ENCODE results near the gene RPS25.
"Not testable (repeated sequence)": the region's sequence is repeated elsewhere in the genome, so short reads cannot be mapped to it uniquely, and the experiment has no call there.

Gene RPS25

GRCh38 chr11:118988280-118988679 is 29.9 kb downstream of the RPS25 start:
- no peak overlapping the region for H3K4me2 ChIP-seq (ENCODE audit: low read depth, low read length, poor library complexity, severe bottlenecking)

GRCh38 chr11:118984825-118985224 is 33.3 kb downstream of the RPS25 start:
- H3K9me2 ChIP-seq (replicated peaks; ENCODE audit: insufficient read depth, low read length): no peaks in the 10 kb centered on the region
- H3F3A ChIP-seq (ENCODE audit: insufficient read depth): no peaks in the 10 kb centered on the region
- H3K4me2 ChIP-seq (ENCODE audit: low read depth, low read length, poor library complexity, severe bottlenecking): no peak overlapping the region
- H3K36me3 ChIP-seq (ENCODE audit: low read length): no peaks in the 10 kb centered on the region
- no peak overlapping the region for H3K27ac ChIP-seq (ENCODE audit: low read depth, low read length)
- TF ChIP-seq CTCF (IDR thresholded peaks at IDR 0.05; ENCODE audit: insufficient read depth, low read length, poor library complexity, severe bottlenecking) (no peak), EZH2phosphoT487 (conservative IDR thresholded peaks at IDR 0.05; ENCODE audit: low read length) (no peak)
- H3K4me3 ChIP-seq (ENCODE audit: insufficient read depth, low read length, poor library complexity, severe bottlenecking): no peak overlapping the region
- no peaks in the 10 kb centered on the region for H3K79me2 ChIP-seq (ENCODE audit: insufficient read depth, low read length)
- no peaks in the 10 kb centered on the region for H3K27me3 ChIP-seq (ENCODE audit: low read length)
- no peaks in the 10 kb centered on the region for H4K20me1 ChIP-seq (ENCODE audit: low read depth, low read length)
- H3K9ac ChIP-seq (ENCODE audit: low read length): no peak overlapping the region
- H2AFZ ChIP-seq (ENCODE audit: low read depth, low read length, severe bottlenecking): no peak overlapping the region
- no peaks in the 10 kb centered on the region for H3K9me3 ChIP-seq (ENCODE audit: insufficient read depth, low read length)

More at GRCh38 chr11:118988280-118988679, 29.9 kb downstream of the RPS25 start:
- Histone ChIP-seq H4K20me1 (ENCODE audit: low read depth, low read length) (no peaks in the 10 kb centered on the region), H3K4me3 (ENCODE audit: insufficient read depth, low read length, poor library complexity, severe bottlenecking) (no peak overlapping the region), H3K9ac (ENCODE audit: low read length) (no peak overlapping the region), H3K27me3 (ENCODE audit: low read length) (no peaks in the 10 kb centered on the region), H3K79me2 (ENCODE audit: insufficient read depth, low read length) (no peaks in the 10 kb centered on the region), H2AFZ (ENCODE audit: low read depth, low read length, severe bottlenecking) (no peak overlapping the region), H3F3A (ENCODE audit: insufficient read depth) (0 out of 2 replicates have a peak, but pooled peaks cover 4% of the 10 kb centered on the region), H3K27ac (ENCODE audit: low read depth, low read length) (no peak overlapping the region), H3K36me3 (ENCODE audit: low read length) (no peaks in the 10 kb centered on the region), H3K9me3 (ENCODE audit: insufficient read depth, low read length) (no peaks in the 10 kb centered on the region), H3K9me2 (replicated peaks; ENCODE audit: insufficient read depth, low read length) (no peaks in the 10 kb centered on the region)
- TF ChIP-seq EZH2phosphoT487 (conservative IDR thresholded peaks at IDR 0.05; ENCODE audit: low read length) (no peak), CTCF (IDR thresholded peaks at IDR 0.05; ENCODE audit: insufficient read depth, low read length, poor library complexity, severe bottlenecking) (no peak)

- H3K27ac ChIP-seq (ENCODE audit: low read depth, low read length); H3K9ac ChIP-seq (ENCODE audit: low read length); H3K36me3 ChIP-seq (ENCODE audit: low read length); H3K79me2 ChIP-seq (ENCODE audit: insufficient read depth, low read length); H3K4me2 ChIP-seq (ENCODE audit: low read depth, low read length, poor library complexity, severe bottlenecking); H4K20me1 ChIP-seq (ENCODE audit: low read depth, low read length); H3K4me3 ChIP-seq (ENCODE audit: insufficient read depth, low read length, poor library complexity, severe bottlenecking); H3F3A ChIP-seq (ENCODE audit: insufficient read depth); H2AFZ ChIP-seq (ENCODE audit: low read depth, low read length, severe bottlenecking); H3K9me3 ChIP-seq (ENCODE audit: insufficient read depth, low read length); H3K27me3 ChIP-seq (ENCODE audit: low read length); H3K9me2 ChIP-seq (replicated peaks; ENCODE audit: insufficient read depth, low read length): not testable (repeated sequence)
These were observed 33.8 kb downstream of the RPS25 start for GRCh38 chr11:118984337-118984736.

DNA sequence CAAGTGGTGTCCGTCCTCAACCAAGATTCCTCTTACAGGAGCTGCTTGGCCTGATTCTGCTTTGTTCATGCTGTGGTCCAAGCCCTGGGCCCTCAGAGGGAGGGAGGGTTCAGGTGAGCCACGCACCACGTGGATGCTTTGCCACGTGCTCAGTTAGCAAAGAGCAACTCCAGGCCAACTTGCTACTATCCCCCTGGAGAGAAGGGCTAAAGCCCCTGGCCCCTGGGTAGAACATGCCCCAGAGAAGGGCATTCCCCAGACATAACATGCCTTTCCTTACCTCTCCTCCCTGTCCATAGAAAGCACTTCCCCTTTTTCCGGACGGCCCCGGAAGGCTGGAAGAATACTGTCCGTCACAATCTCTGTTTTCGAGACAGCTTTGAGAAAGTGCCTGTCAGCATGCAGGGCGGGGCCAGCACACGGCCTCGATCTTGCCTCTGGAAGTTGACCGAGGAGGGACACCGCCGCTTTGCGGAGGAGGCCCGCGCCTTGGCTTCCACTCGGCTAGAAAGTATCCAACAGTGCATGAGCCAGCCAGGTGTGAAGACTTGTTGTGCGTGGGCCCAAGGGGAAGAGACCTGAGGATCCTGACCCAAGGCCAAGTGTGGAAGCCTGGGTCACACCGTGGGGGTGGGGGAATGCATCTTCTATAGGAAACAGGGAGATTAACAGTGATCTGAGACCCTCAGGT is 37.8 kb downstream of the RPS25 start:
- Histone ChIP-seq H3K27ac (ENCODE audit: low read depth, low read length) (no peak overlapping the region), H3K36me3 (ENCODE audit: low read length) (no peaks in the 10 kb centered on the region), H3K27me3 (ENCODE audit: low read length) (no peaks in the 10 kb centered on the region), H3K9me3 (ENCODE audit: insufficient read depth, low read length) (no peaks in the 10 kb centered on the region), H2AFZ (ENCODE audit: low read depth, low read length, severe bottlenecking) (no peak overlapping the region), H4K20me1 (ENCODE audit: low read depth, low read length) (no peaks in the 10 kb centered on the region), H3K4me3 (ENCODE audit: insufficient read depth, low read length, poor library complexity, severe bottlenecking) (no peak overlapping the region), H3K9ac (ENCODE audit: low read length) (no peak overlapping the region), H3K9me2 (replicated peaks; ENCODE audit: insufficient read depth, low read length) (no peaks in the 10 kb centered on the region), H3K79me2 (ENCODE audit: insufficient read depth, low read length) (no peaks in the 10 kb centered on the region), H3K4me2 (ENCODE audit: low read depth, low read length, poor library complexity, severe bottlenecking) (no peak overlapping the region), H3F3A (ENCODE audit: insufficient read depth) (no peaks in the 10 kb centered on the region)
- TF ChIP-seq EZH2phosphoT487 (conservative IDR thresholded peaks at IDR 0.05; ENCODE audit: low read length): no peak
